ENCODE data around the gene TBKBP1.
"Not testable (repeated sequence)": the region's sequence is repeated elsewhere in the genome, so short reads cannot be mapped to it uniquely, and the experiment has no call there.

TBKBP1 gene

DNA sequence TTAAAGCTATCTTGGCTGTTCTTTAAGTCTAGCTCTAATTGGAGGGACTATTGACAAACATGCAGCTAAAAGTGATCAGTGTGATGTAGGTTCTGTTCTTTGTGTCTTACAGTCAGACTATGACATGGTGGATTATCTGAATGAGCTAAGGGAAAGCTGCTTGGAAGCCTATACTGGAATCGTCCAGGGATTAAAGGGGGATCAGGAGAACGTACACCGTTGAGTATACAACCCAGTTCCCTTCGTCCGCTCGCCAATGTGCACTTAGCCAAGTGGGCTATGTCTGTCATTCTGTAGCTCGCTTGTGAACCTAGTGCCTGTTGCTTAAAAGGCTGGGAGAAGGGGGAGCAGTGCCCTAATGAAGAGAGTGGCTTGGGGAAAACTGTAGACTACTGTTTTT, 15.8 kb upstream of the TBKBP1 start:
- in situ Hi-C loops (cut with MboI; ENCODE audit: low sequenced_read_pairs): no loop called here

DNA sequence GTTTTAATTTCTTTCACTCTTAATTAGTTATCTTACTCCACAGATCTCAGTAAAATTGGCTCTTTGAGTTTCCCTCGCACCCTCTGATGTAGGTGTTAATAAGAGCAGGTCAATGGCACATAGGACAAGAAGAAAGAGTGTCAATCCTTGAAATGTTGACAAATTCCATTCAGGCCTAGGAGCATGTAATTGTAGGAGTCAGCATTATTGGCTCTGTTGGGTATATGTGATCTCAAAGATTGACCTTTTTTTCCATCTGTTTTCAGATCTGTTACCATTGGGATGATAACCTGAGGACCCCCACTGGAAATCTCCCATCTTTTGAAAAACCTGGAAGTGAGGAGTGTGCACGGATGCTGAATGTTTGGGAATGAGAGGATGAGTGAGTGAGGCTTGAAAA, 11.8 kb upstream of the TBKBP1 start:
- in situ Hi-C loops (cut with MboI; ENCODE audit: low sequenced_read_pairs): no loop called here

DNA sequence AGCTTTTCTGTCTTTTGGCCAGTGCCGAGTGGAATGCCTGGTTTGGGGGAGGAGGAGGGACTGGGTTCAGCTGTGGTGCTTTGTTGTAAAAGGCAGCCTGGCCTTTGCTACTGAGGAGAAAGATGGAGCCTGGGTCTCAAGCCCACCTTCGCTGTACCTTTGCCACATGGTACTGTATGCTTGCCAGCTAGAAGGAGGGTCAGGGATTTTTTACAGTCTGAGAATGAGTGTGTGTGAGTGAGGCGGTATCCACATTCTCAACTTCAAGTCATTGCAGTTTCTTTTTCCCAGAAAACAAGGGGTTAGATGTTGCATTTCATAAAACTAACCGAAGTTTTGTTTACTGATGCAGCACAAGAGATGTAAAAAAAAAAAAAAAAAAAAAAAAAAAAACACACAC, 11.2 kb upstream of the TBKBP1 start:
- in situ Hi-C loops (cut with MboI; ENCODE audit: low sequenced_read_pairs): not testable (repeated sequence)

DNA sequence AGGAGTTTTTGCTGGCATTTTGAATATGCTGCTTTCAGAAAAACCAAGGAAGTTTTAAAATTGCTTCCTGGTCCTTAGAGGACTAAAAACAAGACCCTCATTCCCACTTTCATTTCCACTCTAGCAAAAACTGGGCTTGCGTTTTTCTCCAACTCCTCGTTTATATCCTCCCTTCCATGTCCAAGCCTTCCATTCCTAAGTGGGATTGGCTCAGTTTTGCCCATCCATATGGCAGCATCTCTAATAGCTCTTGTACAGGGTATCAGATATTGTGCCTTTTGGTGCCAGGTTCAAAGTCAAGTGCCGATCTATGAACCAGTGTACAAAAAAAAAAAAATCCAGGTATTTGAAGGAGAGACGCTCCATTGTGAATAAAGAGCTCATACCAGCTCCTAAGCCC, 9.9 kb upstream of the TBKBP1 start:
- in situ Hi-C loops (cut with MboI; ENCODE audit: low sequenced_read_pairs): no loop called here

DNA sequence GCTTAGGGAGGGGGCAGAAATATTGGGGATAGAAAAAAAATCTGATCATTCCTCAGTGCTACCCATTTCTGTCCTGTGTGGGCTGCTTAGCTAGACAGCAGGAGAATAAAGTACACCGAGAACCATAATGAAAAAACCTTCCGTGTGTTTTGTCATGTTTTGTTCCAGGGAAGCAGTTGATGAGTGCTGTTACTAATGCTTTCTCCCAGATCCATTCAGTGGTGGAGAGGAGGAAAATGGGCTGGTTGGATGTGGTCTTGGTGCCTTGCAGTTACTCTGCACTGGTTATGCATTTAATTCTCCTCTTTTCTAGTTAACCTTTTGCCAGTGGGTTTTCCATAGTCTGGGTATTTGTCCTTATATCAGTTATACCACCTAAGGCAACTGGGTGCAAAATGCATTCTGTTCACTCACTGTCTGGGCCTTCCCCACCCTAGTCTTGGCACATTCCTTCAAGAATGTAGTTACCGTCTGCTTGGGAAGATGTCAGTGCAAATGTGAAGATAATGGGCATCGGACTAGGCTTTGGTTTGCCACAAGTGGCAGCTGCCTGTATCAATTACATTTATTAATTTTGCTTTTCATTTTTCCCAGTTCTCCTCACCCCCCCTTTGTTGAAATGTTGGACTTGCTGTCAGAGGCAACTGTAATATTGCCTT, 9.3 kb upstream of the TBKBP1 start:
- in situ Hi-C loops (cut with MboI; ENCODE audit: low sequenced_read_pairs): no loop called here

DNA sequence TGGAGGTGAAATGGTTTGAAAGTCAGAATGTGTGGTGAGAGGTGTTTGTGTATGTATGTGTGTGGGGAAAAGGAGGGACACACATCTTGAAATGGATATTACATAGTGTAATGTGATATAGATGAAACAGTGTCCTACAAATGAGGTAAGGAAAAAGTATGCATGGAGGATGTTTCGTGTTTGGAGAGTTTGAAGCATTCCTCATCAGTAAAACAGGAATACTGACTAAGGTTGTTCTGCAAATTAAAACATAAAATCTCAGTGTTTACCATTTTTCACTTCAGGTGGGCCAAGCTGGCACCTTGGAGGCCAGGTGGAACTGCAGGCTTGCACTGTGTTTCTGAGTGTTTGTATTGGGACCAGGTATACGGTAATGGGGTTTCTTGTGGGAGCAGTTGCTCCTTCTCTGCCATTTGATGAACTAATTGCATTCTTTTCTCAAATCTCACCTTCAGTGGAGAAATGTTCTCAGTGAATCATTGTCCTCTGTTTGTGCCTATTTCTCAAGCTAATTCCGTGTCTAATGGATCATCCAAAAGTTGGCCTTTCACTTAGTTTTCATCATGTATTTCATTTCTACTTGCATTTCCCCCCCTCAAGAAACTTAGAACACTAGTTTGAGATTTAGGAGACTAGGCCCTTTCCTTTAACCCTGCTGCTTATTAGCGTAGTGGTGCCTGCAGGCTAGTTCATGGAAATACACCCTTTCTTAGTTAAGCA, 8.2 kb upstream of the TBKBP1 start:
- in situ Hi-C loops (cut with MboI; ENCODE audit: low sequenced_read_pairs): no loop called here

DNA sequence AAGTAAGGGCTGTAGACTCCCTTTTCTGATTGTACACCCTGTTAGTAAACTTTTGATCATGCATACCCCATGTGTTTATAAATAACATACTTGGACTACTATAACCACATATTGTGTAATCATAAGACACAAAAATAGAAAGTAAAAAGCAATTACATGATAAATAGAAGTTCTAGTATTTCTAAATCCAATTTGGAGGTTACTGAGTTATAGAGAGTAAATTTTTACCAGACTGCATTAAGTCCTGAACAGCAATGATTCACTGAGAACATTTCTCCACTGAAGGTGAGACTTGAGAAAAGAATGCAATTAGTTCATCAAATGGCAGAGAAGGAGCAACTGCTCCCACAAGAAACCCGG, 7.7 kb upstream of the TBKBP1 start:
- in situ Hi-C loops (cut with MboI; ENCODE audit: low sequenced_read_pairs): no loop called here

DNA sequence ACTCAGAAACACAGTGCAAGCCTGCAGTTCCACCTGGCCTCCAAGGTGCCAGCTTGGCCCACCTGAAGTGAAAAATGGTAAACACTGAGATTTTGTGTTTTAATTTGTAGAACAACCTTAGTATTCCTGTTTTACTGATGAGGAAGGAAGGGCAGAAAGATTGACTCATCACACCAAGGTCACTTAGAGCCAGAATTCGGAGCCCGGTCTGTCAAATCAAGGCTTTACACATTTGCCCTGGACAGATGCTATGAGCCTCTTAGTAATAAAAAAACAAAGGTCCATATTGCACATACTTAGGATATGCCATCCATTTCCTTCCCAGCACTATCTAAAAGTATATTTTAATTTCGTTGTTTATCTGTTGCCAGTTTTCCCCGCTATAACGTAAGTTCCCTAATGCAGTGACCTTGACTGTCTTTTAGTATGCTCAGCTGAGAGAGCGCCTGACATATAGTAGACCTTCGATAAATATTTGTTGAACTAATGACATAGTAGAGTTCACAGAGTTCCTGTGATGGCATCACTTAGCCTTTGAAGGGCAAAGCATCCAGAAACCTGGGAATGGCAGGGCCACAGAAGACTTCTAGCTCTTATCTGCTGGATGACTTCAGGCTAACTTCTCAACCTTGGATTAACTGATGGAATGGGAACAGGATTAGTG, 7.2 kb upstream of the TBKBP1 start:
- in situ Hi-C loops (cut with MboI; ENCODE audit: low sequenced_read_pairs): no loop called here

DNA sequence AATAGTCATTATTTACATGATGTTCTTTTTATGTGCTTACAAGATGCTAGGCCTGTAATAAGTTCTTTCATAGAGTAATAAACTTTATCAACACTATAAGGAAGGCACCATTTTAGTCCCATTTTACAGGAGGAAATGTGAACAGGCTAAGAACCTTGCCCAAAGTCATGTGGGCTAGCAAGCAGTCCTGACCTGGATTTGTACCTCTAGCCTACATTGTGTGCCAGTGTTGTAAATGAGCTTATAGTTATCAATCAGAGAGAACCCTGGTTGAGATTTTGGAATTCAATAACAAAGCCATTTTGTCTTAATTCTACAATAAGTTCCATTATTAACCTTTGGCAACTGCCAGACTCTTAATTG, 6.7 kb upstream of the TBKBP1 start:
- in situ Hi-C loops (cut with MboI; ENCODE audit: low sequenced_read_pairs): no loop called here

DNA sequence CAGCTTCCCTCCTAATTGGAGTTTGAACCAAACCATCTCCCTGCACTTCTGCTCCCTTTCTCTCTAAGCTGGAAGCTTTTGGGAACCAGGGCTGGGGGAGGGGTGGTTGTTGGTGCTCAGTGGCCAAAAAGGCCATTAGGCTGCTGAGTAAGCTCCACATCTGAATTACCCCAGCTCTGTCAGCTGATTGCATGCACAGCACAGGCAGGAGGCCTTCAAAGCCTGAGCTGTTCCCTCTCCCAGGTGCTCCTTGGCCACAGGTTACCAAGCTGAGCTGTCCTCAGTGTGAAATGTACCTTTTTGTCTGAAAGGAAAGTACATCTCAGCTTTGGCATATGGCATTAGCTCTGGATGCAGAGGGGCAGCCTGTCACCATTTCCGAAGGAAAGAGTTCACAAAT, 6.2 kb upstream of the TBKBP1 start:
- in situ Hi-C loops (cut with MboI; ENCODE audit: low sequenced_read_pairs): no loop called here

DNA sequence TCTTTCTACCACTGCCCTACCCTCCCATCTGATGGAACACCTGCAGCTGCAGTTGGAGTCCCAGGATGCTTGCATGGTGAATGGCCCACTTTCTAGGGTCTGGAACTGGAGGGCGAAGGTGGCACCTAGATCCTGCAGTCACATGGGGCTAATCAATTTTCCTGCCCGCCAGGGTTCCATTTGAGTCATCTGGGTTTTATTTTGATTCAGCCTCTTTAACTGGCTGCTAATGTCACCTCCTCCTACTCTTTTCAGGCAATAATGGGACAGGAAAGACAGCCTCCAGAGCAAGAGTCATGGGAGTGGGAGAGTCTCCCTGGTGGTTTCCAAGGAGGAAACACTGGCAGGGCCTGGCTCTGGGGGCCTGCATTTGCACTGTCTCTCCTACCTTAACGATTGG, 3.8 kb upstream of the TBKBP1 start:
- in situ Hi-C loops (cut with MboI; ENCODE audit: low sequenced_read_pairs): no loop called here

DNA sequence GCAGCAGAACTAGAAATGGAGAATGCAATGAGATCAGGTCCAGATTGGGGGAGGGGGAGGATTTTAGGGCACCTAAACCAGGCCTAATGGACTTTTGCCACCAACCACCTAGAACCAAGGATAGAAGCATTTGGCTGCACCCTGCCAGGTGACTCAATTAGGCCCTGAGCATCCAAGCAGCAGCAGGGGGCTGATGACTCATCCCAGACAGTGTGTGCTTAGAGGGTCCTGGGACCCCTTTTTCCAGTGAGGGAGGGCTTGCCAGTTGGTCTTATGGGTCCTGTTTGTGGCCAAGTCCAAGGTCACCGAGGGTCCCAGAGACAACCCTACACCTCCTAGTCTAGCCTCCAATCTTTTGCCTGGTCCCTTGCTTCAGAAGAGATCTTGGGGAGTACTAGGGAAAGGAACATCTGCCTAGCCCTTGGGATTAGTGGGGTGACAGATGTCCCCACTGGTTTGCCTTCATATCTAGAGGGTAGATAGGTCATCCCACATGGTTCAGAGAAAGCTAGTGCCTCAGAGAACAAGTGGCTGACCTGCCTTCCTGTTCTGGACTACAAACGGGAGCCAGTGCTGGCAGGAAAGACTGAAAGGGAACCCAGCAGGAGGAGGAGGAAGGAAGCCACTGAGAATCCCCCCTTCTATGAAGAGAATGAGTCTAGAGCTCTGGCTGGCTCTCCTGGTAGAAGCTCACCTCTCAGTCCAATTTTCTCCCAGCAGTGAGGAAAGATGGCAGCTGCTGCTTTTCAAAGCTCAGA, 1.6 kb upstream of the TBKBP1 start:
- in situ Hi-C loops (cut with MboI; ENCODE audit: low sequenced_read_pairs): no loop called here

DNA sequence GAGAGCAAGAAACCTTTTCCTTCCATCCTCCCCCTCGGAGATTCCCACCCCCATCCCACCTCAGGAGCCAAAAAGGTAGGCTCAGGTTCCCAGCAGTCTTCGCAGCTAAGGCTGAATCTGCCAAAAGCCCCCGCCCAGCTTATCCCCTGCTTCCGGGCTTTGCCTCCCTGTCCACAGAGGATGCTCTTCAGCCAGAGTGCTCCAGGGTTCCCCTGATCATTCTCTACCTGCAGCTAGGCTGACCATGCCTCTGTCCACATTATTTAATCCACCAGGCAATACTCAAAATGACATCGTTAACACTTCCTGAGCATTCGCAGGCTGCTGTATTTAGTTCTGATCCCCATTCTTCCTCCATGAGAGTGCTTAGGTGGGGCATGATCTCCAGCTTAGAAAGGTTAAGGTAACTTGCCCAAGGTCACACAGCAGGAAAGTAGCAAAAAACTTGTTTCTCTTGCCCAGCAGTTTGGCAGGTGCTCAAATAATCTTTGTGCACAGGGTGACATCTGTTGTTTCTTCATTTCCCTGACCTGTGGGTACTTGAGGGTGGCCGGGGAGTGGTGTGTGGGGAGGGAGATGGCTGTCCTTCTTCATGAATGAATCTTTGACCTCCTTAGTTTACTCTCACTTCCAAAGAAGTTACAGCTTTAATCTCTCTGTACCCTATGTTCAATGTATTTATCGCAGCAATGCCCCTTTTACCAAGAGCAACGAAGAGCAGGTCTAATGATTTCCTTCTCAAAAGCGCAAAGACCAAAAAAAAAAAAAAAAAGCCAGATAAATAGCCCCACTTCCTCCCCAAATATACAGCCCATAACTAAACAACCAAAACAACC, 848 bp upstream of the TBKBP1 start:
- in situ Hi-C loops (cut with MboI; ENCODE audit: low sequenced_read_pairs): no loop called here

DNA sequence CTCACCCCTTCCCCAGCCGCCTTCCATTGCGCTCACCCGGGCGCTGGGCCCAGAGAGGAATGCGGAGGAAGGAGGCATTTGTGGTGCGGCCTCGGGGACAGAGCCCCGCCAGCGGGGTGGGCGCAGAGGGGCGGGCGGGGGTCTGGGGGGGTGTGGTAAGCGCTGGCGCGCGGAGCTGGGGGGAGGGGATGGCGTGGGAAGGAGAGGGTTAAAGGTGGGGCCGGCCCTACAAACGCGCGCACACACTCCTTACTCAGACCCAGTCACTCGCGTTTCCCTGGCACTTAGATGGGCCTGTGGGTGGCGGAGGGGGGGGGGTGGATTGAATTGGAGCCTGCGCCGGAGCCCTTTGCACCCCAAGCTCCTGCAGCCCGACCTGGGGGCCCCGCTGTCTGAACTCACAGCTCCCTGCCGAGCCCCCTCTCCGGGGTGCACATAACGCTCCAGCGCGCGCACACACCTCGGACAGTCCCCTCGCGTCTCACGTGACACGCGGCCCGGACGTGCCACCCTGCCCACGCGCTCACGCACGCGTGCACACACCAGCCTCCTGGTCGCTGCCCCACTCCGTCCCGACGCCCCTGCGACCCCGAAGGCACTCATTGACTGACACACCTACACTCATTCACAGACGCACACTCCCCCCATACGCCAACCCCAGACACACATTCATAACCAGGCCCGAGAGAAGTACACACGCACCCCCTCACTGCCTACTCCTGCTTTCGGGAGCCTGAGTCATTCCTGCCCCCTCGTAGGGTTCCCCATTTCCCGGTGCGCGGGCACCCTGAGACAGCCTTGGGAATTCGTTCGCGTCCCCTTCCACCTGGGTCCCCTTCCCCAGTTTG, 844 bp downstream of the TBKBP1 start:
- in situ Hi-C loops (cut with MboI; ENCODE audit: low sequenced_read_pairs): no loop called here

DNA sequence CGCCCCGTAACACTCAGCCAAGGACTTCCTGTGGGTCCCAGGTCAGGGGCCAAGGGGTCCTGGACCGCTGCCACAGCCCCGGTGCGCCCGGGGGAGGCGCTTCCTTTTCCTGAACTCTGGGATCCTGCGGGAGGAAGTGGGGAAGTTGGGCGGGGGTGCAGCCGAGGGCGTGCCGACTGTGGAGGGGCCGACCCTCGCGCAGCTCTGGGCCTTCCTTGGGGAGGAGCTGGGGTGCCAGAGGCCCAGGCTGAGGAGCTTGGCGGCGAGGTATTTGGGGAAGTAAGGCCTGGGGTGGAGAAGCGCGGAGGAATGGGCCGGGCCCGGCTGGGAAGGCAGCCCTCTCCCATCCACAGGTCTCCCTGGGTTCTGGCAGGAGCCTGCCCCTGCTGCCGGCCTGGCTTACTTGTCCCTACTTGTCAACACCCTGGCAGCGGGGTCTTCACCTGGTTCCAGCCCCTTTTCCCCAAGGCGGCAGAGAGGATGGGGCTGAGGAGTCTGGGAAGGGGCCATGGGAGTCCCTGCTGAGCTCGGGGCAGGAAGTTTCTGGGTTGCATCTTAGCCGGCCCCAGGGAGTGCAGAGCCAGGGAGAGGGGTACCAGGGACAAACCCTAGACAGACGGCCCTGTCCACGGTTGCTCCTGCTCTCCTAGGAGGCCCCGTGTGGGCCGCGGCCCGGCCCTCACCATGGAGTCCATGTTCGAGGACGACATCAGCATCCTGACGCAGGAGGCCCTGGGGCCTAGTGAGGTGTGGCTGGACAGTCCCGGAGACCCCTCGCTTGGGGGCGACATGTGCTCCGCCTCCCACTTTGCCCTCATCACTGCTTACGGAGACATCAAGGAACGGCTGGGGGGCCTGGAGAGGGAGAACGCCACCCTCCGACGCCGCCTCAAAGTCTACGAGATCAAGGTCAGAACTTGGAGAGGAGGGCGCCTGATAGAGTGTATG, 1.7 kb downstream of the TBKBP1 start:
- in situ Hi-C loops (cut with MboI; ENCODE audit: low sequenced_read_pairs): no loop called here

DNA sequence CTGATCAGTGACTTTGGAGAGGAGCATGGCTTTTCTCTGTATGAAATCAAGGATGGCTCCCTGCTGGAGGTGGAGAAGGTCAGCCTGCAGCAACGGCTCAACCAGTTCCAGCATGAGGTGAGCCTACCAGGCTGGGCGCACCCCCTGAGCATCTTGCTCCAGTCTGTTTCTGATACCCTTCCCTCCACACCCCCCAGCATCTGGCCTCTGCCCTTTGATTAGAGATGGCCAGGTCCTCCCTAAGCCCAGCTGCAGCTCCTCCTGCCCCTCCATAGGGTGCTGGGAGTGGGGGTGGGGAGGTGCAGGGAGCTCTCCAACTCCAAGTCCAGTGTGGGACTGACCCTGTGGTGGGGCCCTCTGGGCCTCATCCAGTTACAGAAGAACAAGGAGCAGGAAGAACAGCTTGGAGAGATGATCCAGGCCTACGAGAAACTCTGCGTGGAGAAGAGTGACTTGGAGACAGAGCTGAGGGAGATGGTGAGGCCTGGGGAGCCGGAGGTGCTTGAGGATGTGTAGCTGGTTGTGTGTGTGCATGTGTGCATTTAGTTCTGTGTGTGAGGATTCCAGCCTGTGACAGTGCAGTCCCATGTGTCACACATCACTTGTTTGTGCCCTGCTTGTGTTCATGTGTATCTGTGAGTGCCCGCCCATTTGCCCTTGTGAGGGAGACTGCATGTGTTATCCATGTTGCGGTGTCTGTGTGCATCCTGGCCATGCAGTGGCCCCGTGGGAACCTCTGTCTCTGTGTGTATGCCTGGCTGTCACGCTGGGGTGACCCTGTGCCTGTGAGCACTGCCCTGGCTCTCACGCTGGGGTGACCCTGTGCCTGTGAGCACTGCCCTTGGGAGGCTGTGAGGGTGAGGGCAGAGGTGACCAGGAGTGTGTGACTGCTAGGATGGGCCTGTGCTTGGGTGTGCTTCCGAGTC, 3.0 kb downstream of the TBKBP1 start:
- in situ Hi-C loops (cut with MboI; ENCODE audit: low sequenced_read_pairs): no loop called here

DNA sequence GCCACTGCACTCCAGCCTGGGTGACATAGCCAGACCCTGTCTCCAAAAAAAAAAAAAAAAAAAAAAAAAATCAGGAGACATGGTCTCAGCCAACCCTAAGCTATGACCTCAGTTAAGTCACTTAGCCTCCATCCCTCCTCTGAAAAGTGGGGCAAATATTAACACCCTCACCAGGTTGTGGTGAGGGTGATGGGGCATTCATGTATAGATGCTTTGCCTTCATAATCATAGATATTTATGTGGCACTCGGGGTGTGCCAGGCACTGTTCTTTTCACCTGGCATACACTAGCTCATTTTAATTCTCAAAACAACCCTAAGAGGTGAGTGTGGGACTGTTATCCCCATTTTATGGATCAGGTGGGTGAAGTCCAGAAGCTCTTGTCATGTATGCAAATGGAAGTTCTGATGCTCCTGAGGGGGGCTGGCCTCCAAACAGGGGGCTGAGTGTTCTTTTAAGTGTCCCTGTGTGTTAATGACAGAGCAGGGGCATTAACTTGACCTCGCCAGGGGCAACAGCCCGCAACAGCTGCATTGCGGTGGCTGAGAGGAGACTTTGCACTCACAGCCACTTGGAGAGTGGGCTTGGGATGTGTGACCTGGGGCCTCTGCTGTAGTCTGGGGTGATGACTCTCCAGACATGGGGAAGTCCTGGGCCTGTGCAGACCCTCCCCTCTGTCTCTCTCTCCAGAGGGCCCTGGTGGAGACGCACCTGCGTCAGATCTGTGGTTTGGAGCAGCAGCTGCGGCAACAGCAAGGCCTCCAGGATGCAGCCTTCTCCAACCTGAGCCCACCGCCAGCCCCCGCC, 4.1 kb downstream of the TBKBP1 start:
- in situ Hi-C loops (cut with MboI; ENCODE audit: low sequenced_read_pairs): no loop called here

All from HL-60/S4 (cell line).